Tibial nerve (tissue), 4 donors: ENCODE measurements around the gene RASL10B. TPM values are rescaled to one million over a fixed set of nuclear protein-coding genes. Genes with fewer than 3 reads are reported as not detected.

Experiments used
- DNase-seq, 2 donors: peaks; one replicate each; pipeline ENCODE4 v3.0.0-alpha.2; 2019; ENCODE audit warnings: low spot score in 2 of 2
- H3K27ac ChIP-seq, 4 donors: fragments of 200-600 bp; sonication (generic) in 3 of 4; one replicate each; pipeline ENCODE4 v1.5.1; 2017 to 2019; ENCODE audit warnings: mild to moderate bottlenecking in 1 of 4
- H3K27me3 ChIP-seq, 2 donors: fragments of 200-600 bp; sonication (generic) in 1 of 2; one replicate each; pipeline versions ENCODE4 v1.5.1 to v1.6.0; 2017 to 2019
- H3K36me3 ChIP-seq, 3 donors: fragments of 200-600 bp; sonication (generic); one replicate each; pipeline ENCODE4 v1.5.1; 2018 to 2019
- H3K4me1 ChIP-seq, 4 donors: fragments of 200-600 bp; sonication (generic) in 3 of 4; one replicate each; pipeline ENCODE4 v1.5.1; 2017 to 2019
- H3K4me3 ChIP-seq, 4 donors: fragments of 200-600 bp; sonication (generic) in 3 of 4; one replicate each; pipeline ENCODE4 v1.5.1; 2017 to 2019; ENCODE audit warnings: mild to moderate bottlenecking in 1 of 4, moderate library complexity in 1 of 4
- H3K9me3 ChIP-seq, 4 donors: fragments of 200-600 bp; sonication (generic) in 3 of 4; one replicate each; pipeline ENCODE4 v1.5.1; 2017 to 2019
- CTCF ChIP-seq, 5 experiments: fragments of 200-600 bp in 3 of 5; fragments of 450-650 bp in 2 of 5; sonication (generic) in 3 of 5; IDR thresholded peaks; one replicate each; pipeline ENCODE4 v1.5.1; 2016 to 2019; ENCODE audit warnings: antibody characterized with exemption in 5 of 5, mild to moderate bottlenecking in 3 of 5, moderate library complexity in 2 of 5
- EP300 ChIP-seq, 2 donors: sonication (generic); formaldehyde crosslinking; IDR thresholded peaks; one replicate each; pipeline ENCODE4 v1.6.1; 2017; ENCODE audit warnings: antibody characterized with exemption in 2 of 2, mild to moderate bottlenecking in 1 of 2
- POLR2A ChIP-seq, 2 donors: fragments of 450-650 bp; IDR thresholded peaks; one replicate each; pipeline ENCODE4 v1.6.1; 2017; ENCODE audit warnings: antibody characterized with exemption in 2 of 2, mild to moderate bottlenecking in 2 of 2, moderate library complexity in 2 of 2
- WGBS, 2 donors: methylation state at CpG; one replicate each; pipeline ENCODE4 v1.1.5; 2018; 5-methylcytosine and 5-hydroxymethylcytosine counted together
- total RNA-seq, 4 donors: library from RNA; depleted of rRNA; stranded (reverse); fragments of >200 nt; gene quantifications; one replicate each; pipeline ENCODE4 v1.1.0, GENCODE V29; 2016

The RASL10B gene
- total RNA-seq, 4 donors from 2014 or later = 8.4 to 25.3 (median 21.9) TPM

- H3K9me3 ChIP-seq = peaks cover 0 to 3% (median 0%) of the 10 kb centered on the region in 4 donors
- peak overlapping the region in 3 of 4 donors; percentile 76 to 96 (median 88) for H3K27ac ChIP-seq
- WGBS, 2 donors = 57 to 60% methylated on average over 9 of the region's 9 CpGs
- no peak overlapping the region for H3K4me3 ChIP-seq
- H3K36me3 ChIP-seq = no peaks in the 10 kb centered on the region
- TF ChIP-seq EP300 (IDR thresholded peaks at IDR 0.05) (no peak), CTCF (IDR thresholded peaks at IDR 0.05) (no peak), POLR2A (IDR thresholded peaks at IDR 0.05) (no peak)
- DNase-seq = no peak
- no peaks in the 10 kb centered on the region for H3K27me3 ChIP-seq
- peaks cover 3 to 96% (median 43%) of the 10 kb centered on the region in 4 donors for H3K4me1 ChIP-seq
These were observed 60.4 kb downstream of the RASL10B start for GRCh38 chr17:35791681-35792350.

Other genes with a start within 250 kb of the RASL10B start
- 1 to 10 TPM; 1.2 to 2.0 (median 1.4) TPM for gene SLFN12L, start 194.0 kb upstream of the RASL10B start, total RNA-seq
- gene SLFN14, start 170.8 kb upstream of the RASL10B start, total RNA-seq = not detected
- 10 to 100 TPM in 2 of 4 donors, 1 to 10 TPM in 2; 4.2 to 10.8 (median 9.7) TPM for gene PEX12, start 153.1 kb upstream of the RASL10B start, total RNA-seq
- 10 to 100 TPM; 59.9 to 77.7 (median 62.0) TPM for gene AP2B1, start 144.3 kb upstream of the RASL10B start, total RNA-seq
- gene GAS2L2, start 21.6 kb downstream of the RASL10B start, total RNA-seq = 1 to 10 TPM in 3 of 4 donors, under 1 TPM in 1; 0.84 to 1.4 (median 1.1) TPM
- gene C17orf50, start 29.2 kb downstream of the RASL10B start, total RNA-seq = not detected
- 100 to 1,000 TPM in 3 of 4 donors, 10 to 100 TPM in 1; 71.7 to 174 (median 136) TPM for gene MMP28, start 64.0 kb downstream of the RASL10B start, total RNA-seq
- gene TAF15, start 77.8 kb downstream of the RASL10B start, total RNA-seq = 100 to 1,000 TPM in 1 of 4 donors, 10 to 100 TPM in 3; 62.8 to 115 (median 88.4) TPM
- not detected for gene HEATR9, start 137.3 kb downstream of the RASL10B start, total RNA-seq
- gene CCL5, start 148.7 kb downstream of the RASL10B start, total RNA-seq = 1 to 10 TPM in 3 of 4 donors, not detected in 1; 1.1 to 3.8 (median 1.4) TPM
- gene RDM1, start 199.1 kb downstream of the RASL10B start, total RNA-seq = not detected
- not detected for gene LYZL6, start 212.1 kb downstream of the RASL10B start, total RNA-seq
- not detected for gene CCL16, start 249.9 kb downstream of the RASL10B start, total RNA-seq